Uterus (tissue), 2 donors: ENCODE measurements around the gene IRF2BP2.

Experiments used
- POLR2A ChIP-seq, 2 donors: fragments of 450-650 bp; IDR thresholded peaks; one replicate each; pipeline ENCODE4 v1.6.1; 2016; ENCODE audit warnings: antibody characterized with exemption in 2 of 2, mild to moderate bottlenecking in 1 of 2, moderate library complexity in 1 of 2
- TF ChIP-seq, protein P1 (sequence below), 4 experiments: fragments of 200-600 bp in 2 of 4; fragments of 450-650 bp in 2 of 4; sonication (generic) in 2 of 4; IDR thresholded peaks; one replicate each; pipeline ENCODE4 v1.5.1; 2016 to 2019; ENCODE audit warnings: antibody characterized with exemption in 4 of 4, mild to moderate bottlenecking in 2 of 4, moderate library complexity in 1 of 4

- TF ChIP-seq, protein P1, sequence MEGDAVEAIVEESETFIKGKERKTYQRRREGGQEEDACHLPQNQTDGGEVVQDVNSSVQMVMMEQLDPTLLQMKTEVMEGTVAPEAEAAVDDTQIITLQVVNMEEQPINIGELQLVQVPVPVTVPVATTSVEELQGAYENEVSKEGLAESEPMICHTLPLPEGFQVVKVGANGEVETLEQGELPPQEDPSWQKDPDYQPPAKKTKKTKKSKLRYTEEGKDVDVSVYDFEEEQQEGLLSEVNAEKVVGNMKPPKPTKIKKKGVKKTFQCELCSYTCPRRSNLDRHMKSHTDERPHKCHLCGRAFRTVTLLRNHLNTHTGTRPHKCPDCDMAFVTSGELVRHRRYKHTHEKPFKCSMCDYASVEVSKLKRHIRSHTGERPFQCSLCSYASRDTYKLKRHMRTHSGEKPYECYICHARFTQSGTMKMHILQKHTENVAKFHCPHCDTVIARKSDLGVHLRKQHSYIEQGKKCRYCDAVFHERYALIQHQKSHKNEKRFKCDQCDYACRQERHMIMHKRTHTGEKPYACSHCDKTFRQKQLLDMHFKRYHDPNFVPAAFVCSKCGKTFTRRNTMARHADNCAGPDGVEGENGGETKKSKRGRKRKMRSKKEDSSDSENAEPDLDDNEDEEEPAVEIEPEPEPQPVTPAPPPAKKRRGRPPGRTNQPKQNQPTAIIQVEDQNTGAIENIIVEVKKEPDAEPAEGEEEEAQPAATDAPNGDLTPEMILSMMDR (IDR thresholded peaks at IDR 0.05) = no peak
- TF ChIP-seq POLR2A (IDR thresholded peaks at IDR 0.05) = no peak
Observed at GRCh38 chr1:234584420-234584805, 25.6 kb downstream of the IRF2BP2 start.
